ENCODE results near the gene PLD1.

DNA sequence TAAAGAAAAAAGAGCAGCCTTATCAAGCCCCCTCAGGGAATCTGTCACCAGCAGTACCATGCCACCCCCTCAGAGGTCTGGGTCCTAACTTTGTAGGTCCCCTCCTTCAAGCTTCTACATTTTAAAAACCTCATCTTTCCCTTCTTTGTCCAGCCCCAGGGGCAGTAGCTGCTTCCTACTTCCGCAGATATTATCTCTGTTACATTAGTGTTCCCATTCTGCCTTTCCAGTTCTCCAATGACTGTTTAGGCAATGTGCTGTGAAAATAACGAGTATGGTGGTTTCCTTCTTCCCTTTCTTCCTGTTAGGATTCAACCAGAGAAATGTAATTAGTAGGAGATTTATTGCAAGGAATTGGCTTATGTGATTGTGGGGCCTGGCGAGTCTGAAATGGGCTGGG, 224.0 kb downstream of the PLD1 start:
- TF ChIP-seq CTCF (IDR thresholded peaks at IDR 0.05), result no peak
- no peak for TF ChIP-seq POLR2A (IDR thresholded peaks at IDR 0.05)
- no peak for TF ChIP-seq POLR2AphosphoS5 (IDR thresholded peaks at IDR 0.05)

Data from transverse colon (tissue), 4 donors.